Measurements from ENCODE around the gene STARD6.

GRCh38 chr18:54387631-54388030 lies 30.0 kb upstream of the STARD6 start:
- TF ChIP-seq CTCF (IDR thresholded peaks at IDR 0.05) (no peak), EP300 (IDR thresholded peaks at IDR 0.05) (no peak), POLR2A (IDR thresholded peaks at IDR 0.05) (no peak)
